NCI-H460 (cell line): ENCODE measurements around the gene DCHS1. TPM values are rescaled to one million over a fixed set of nuclear protein-coding genes. Genes with fewer than 3 reads are reported as not detected.

Experiments used
- DNase-seq: peaks from one replicate; pipeline ENCODE4 v3.0.0-alpha.2; 2016; ENCODE audit warnings: low read depth; ENCODE audit errors: extremely low read depth
- total RNA-seq: library from RNA; depleted of rRNA; stranded (reverse); fragments of >200 nt; shearing (Covaris generic); gene quantifications from 2 replicates; pipeline ENCODE4 v1.2.3, GENCODE V29; 2014

Gene DCHS1
- total RNA-seq, 1 experiment from 2014 or later = 0.07 TPM

GRCh38 chr11:6648501-6648900, 7.1 kb downstream of the DCHS1 start:
- DNase-seq = no peak

- no peak for DNase-seq
Observed at GRCh38 chr11:6647836-6648235, 7.8 kb downstream of the DCHS1 start.

- no peak for DNase-seq
Observed at GRCh38 chr11:6646918-6647679, 8.5 kb downstream of the DCHS1 start.

GRCh38 chr11:6646576-6646917, 9.1 kb downstream of the DCHS1 start:
- DNase-seq = no peak

GRCh38 chr11:6646071-6646470, 9.5 kb downstream of the DCHS1 start:
- DNase-seq = no peak

GRCh38 chr11:6642957-6643356, 12.7 kb downstream of the DCHS1 start:
- DNase-seq = no peak

GRCh38 chr11:6640985-6641701, 14.5 kb downstream of the DCHS1 start:
- no peak for DNase-seq

GRCh38 chr11:6640036-6640984, 15.3 kb downstream of the DCHS1 start:
- DNase-seq = no peak

GRCh38 chr11:6638429-6638828, 17.2 kb downstream of the DCHS1 start:
- DNase-seq = no peak

- DNase-seq = no peak
Observed at GRCh38 chr11:6637871-6638270, 17.7 kb downstream of the DCHS1 start.

GRCh38 chr11:6636480-6636879, 19.1 kb downstream of the DCHS1 start:
- DNase-seq = no peak

GRCh38 chr11:6635082-6635932, 20.3 kb downstream of the DCHS1 start:
- no peak for DNase-seq

- no peak for DNase-seq
Observed at GRCh38 chr11:6634534-6634933, 21.1 kb downstream of the DCHS1 start.

GRCh38 chr11:6633422-6634408, 21.9 kb downstream of the DCHS1 start:
- DNase-seq = no peak

- no peak for DNase-seq
Observed at GRCh38 chr11:6632116-6633073, 23.2 kb downstream of the DCHS1 start.

GRCh38 chr11:6631361-6631890, 24.2 kb downstream of the DCHS1 start:
- no peak for DNase-seq

GRCh38 chr11:6630632-6631291, 24.8 kb downstream of the DCHS1 start:
- no peak for DNase-seq
